Measurements from ENCODE around the gene SHB.

- TF ChIP-seq, protein P1, sequence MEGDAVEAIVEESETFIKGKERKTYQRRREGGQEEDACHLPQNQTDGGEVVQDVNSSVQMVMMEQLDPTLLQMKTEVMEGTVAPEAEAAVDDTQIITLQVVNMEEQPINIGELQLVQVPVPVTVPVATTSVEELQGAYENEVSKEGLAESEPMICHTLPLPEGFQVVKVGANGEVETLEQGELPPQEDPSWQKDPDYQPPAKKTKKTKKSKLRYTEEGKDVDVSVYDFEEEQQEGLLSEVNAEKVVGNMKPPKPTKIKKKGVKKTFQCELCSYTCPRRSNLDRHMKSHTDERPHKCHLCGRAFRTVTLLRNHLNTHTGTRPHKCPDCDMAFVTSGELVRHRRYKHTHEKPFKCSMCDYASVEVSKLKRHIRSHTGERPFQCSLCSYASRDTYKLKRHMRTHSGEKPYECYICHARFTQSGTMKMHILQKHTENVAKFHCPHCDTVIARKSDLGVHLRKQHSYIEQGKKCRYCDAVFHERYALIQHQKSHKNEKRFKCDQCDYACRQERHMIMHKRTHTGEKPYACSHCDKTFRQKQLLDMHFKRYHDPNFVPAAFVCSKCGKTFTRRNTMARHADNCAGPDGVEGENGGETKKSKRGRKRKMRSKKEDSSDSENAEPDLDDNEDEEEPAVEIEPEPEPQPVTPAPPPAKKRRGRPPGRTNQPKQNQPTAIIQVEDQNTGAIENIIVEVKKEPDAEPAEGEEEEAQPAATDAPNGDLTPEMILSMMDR (IDR thresholded peaks at IDR 0.05), result no peak
- no peak for TF ChIP-seq POLR2A (IDR thresholded peaks at IDR 0.05)
These were observed 73.7 kb downstream of the SHB start for GRCh38 chr9:37995348-37995737.
